ENCODE results near the gene TBC1D10A.
A peak's percentile ranks its signal among the peaks of the same experiment; 100 is the strongest.

TBC1D10A gene

DNA sequence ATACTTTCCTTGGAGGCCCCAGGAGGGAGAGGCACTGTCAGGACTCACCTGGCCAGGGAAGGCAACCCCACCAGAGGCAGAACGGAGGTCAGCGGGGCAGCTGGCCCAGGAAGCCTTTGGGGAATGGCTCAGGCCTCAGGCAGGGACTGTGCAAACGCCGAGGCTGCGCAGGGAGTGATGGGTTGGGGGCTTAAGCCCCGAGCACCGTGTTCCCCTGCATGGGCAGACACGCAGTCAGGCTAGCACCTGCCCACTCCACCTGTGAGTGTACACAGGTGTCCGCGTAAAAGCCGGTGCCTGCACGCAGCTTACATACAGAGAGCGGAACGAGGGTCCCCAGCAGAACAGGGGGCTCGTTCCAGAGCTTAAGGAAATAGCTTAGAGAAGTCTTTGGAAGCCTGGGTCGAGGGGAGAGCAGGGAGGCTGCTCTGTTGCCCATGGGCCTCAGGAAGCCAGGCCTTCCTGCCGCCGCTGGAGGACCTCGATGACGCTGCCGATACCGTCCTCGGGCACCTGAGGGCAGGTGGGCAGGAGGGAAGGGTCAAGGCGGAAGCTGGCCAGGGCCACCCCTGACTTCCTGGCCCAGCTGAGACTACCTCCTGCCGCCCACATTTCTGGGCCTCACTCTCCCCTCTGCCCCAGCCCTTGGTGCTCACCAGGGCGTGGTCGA, 41.4 kb downstream of the TBC1D10A start:
- no peaks in the 10 kb centered on the region for H3K9me3 Mint-ChIP-seq
- H3K36me3 Mint-ChIP-seq (ENCODE audit: low read depth): peaks cover 8% of the 10 kb centered on the region
- peak overlapping the region; percentile 79 for H3K27ac Mint-ChIP-seq
- peaks cover 46% of the 10 kb centered on the region for H3K4me1 Mint-ChIP-seq (ENCODE audit: low read depth)
- H3K27me3 Mint-ChIP-seq (ENCODE audit: low read depth): no peaks in the 10 kb centered on the region
- H3K4me3 Mint-ChIP-seq: no peak overlapping the region

DNA sequence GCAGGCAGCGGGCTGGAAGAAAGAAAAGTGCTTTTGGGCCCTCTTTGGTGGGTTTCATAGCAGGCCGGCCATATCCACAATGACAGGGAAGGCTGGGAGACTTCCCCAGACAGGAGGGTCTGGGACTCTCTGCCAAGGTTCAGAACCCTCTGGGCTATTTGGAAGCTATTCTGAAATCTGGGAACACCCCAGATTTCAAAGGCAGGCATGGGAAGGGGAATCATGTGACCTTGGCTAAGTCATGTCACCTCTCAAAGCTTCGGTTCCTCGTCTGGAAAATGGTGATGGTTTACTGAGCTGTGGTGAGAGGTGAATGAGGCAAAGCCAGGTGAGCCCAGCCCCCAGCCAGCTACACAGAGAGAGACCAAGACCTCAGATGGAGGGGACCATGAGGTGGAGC, 42.1 kb downstream of the TBC1D10A start:
- peaks cover 10% of the 10 kb centered on the region for H3K36me3 Mint-ChIP-seq (ENCODE audit: low read depth)
- H3K27me3 Mint-ChIP-seq (ENCODE audit: low read depth): no peaks in the 10 kb centered on the region
- H3K4me1 Mint-ChIP-seq (ENCODE audit: low read depth): peaks cover 42% of the 10 kb centered on the region
- peak overlapping the region; percentile 79 for H3K27ac Mint-ChIP-seq
- H3K4me3 Mint-ChIP-seq: peak overlapping the region; percentile 26
- H3K9me3 Mint-ChIP-seq: no peaks in the 10 kb centered on the region

DNA sequence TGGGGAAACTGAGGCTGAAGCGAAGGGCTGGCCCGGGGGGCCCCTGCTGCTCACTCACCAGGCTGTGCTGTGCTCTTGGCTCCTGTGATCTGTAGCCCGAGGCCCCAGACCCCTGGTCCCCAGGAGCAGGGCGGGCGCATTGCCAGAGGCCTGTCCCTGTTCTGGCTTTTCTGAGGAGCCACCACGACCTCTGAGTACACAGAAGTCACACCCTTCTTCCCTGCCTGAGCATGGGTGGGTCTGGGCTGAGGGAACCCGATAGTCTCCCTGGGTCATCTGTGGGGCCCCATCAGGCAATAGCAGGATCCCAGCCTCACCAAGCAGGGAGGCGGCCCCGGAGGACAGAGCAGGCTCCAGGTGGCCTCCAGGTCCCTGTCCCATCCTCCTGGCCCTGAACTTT, 42.6 kb downstream of the TBC1D10A start:
- peak overlapping the region; percentile 26 for H3K4me3 Mint-ChIP-seq
- peaks cover 11% of the 10 kb centered on the region for H3K36me3 Mint-ChIP-seq (ENCODE audit: low read depth)
- peak overlapping the region; percentile 50 for H3K27ac Mint-ChIP-seq
- H3K9me3 Mint-ChIP-seq: no peaks in the 10 kb centered on the region
- peaks cover 44% of the 10 kb centered on the region for H3K4me1 Mint-ChIP-seq (ENCODE audit: low read depth)
- H3K27me3 Mint-ChIP-seq (ENCODE audit: low read depth): no peaks in the 10 kb centered on the region

DNA sequence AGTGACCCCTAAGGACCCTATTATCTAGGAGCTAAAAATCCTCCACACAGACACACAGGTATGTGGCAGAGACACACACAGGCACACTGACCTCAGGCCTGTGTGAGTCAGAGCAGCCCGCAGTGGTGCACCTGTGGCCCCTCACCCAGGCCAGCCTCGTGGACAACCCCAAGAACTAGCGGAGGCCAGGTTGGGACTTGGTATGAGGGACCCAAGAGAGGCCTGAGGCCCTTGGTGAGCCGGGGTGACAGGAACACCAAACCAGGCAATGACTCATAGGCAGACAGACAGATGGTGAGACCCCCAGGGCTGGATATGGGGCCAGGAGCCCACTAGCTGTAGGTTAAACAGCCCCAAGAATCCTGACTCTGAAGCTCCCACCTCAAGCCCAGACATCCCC, 43.4 kb downstream of the TBC1D10A start:
- no peaks in the 10 kb centered on the region for H3K9me3 Mint-ChIP-seq
- H3K27me3 Mint-ChIP-seq (ENCODE audit: low read depth): no peaks in the 10 kb centered on the region
- peaks cover 15% of the 10 kb centered on the region for H3K36me3 Mint-ChIP-seq (ENCODE audit: low read depth)
- peak overlapping the region; percentile 51 for H3K4me3 Mint-ChIP-seq
- peaks cover 50% of the 10 kb centered on the region for H3K4me1 Mint-ChIP-seq (ENCODE audit: low read depth)
- H3K27ac Mint-ChIP-seq: peak overlapping the region; percentile 57

DNA sequence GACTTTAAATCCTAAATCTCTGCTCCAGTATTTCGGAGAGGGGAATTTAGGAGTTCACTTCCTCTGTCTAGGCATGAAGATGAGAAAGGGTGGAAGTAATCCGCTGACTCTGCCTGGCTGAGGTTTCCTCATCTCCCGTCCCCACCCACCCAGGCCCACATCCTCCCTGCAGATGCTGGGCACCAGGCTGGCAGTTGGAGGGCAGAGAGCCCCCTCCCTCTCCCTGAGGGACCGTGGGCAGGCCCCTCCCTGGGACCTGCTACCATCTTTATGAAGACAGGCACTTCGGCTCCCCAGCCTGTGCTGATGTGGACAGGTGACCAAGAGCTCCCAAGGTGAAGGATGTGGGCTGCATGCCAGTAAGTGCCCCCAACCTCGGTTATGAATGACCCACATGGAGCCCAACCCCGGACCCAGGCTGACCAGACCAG, 44.1 kb downstream of the TBC1D10A start:
- Mint-ChIP-seq H3K4me1 (ENCODE audit: low read depth) (peaks cover 49% of the 10 kb centered on the region), H3K27me3 (ENCODE audit: low read depth) (no peaks in the 10 kb centered on the region), H3K27ac (peak overlapping the region; percentile 57), H3K4me3 (peak overlapping the region; percentile 51), H3K36me3 (ENCODE audit: low read depth) (peaks cover 18% of the 10 kb centered on the region), H3K9me3 (no peaks in the 10 kb centered on the region)

DNA sequence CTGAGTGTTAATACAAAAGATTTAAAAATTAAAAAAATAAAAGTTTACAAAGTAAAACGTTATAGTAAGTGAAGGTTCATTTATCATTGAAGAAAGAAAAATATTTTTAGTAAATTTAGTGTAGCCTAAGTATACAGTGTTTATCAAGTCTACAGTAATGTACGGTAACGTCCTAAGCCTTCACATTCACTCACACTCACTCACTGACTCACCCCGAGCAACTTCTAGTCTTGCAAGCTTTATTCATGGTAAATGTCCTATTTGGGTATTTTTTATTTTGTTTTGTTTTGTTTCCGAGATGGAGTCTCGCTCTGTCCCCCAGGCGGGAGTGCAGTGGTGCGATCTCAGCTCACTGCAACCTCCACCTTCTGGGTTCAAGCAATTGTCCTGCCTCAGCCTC, 46.2 kb downstream of the TBC1D10A start:
- H3K4me3 Mint-ChIP-seq: no peak overlapping the region
- H3K27me3 Mint-ChIP-seq (ENCODE audit: low read depth): no peaks in the 10 kb centered on the region
- H3K27ac Mint-ChIP-seq: no peak overlapping the region
- peaks cover 55% of the 10 kb centered on the region for H3K4me1 Mint-ChIP-seq (ENCODE audit: low read depth)
- H3K9me3 Mint-ChIP-seq: no peaks in the 10 kb centered on the region
- H3K36me3 Mint-ChIP-seq (ENCODE audit: low read depth): peaks cover 25% of the 10 kb centered on the region

DNA sequence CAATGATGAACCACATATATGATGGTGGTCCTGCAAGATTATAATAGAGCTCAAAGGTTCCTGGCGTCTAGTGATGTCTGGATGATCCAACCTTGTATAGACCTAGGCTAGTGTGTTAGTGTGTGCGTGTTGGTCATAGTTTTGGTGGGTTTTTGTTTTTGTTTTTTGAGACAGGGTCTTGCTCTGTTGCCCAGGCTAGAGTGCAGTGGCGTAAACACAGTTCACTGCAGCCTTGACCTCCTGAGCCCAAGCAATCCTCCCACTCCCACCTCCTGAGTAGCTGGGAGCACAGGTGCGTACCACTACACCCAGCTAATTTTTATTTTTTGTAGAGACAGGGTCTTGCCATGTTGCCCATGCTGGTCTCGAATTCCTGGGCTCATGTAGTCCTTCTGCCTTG, 46.8 kb downstream of the TBC1D10A start:
- H3K9me3 Mint-ChIP-seq: no peaks in the 10 kb centered on the region
- no peak overlapping the region for H3K4me3 Mint-ChIP-seq
- peaks cover 23% of the 10 kb centered on the region for H3K36me3 Mint-ChIP-seq (ENCODE audit: low read depth)
- H3K27me3 Mint-ChIP-seq (ENCODE audit: low read depth): no peaks in the 10 kb centered on the region
- H3K27ac Mint-ChIP-seq: no peak overlapping the region
- H3K4me1 Mint-ChIP-seq (ENCODE audit: low read depth): peaks cover 55% of the 10 kb centered on the region

DNA sequence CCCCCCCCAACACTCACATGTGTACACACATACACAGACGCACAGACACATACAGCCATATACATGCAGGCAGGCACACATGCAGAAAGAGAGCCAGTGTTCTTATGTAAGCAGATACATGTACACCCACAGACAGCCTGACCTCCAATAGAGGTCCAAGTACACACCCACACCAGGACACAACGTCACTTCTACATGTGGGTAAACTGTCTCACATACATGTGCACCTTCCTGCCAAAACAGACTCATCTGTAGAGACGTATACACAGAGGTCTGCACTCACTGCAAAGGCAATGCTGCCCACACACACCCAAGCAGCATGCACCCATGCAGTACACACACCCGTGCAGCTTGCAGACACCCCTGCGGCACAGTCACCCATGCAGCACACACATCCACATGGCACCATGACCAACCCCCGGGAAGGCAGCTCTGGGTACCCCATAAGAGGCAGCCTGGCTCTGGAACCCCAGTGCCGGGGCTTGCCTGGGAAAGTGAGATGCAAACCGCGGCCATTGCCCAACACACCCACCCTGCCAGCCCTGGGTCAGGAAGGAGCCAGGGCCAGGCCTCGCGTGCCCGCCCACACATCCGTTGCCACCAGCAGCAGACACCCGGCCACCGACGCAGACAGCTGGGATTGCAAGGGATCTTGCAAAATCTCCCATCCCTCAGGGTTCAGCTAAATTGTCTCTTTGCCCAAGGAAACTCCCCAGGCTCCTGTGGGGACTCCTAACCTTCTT, 47.5 kb downstream of the TBC1D10A start:
- Mint-ChIP-seq H3K36me3 (ENCODE audit: low read depth) (peaks cover 22% of the 10 kb centered on the region), H3K9me3 (no peaks in the 10 kb centered on the region), H3K4me1 (ENCODE audit: low read depth) (peaks cover 54% of the 10 kb centered on the region), H3K4me3 (no peak overlapping the region), H3K27me3 (ENCODE audit: low read depth) (no peaks in the 10 kb centered on the region), H3K27ac (peak overlapping the region; percentile 11)

DNA sequence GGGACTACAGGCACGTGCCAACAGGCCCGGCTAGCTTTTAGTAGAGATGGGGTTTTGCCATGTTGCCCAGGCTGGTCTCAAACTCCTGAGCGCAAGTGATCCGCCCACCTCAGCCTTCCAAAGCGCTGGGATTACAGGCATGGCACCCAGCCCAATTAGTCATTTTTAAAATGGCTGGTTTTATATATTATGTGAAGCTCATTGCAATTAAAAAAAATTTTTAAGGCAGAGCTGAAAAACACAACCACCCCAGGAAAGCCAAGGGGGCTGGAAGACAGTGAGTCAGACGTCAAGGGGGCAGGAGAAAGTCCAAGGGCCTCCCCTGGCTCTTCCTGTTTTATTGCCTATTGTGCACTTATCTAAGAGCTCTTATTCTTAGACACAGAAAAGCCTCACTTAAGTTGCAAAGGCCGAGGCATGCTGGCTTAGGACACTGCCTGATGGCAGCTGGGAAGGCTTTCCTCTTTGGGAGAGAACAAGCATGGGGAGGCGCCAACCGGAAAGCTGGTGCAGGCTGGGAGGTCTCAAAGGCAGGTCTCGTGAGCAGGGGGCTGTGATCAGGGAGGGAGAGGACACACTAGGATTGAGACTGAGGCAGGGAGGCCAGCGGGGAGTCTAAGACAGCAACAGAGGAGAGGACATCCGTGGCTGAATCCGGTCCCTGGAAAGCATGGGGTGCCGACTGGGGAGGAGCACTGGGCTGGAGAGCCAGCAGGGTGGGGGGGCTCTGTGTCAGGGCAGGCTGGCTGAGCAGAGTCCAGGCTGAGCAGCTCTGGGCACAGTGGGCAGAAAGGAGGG, 49.0 kb downstream of the TBC1D10A start:
- H3K27me3 Mint-ChIP-seq (ENCODE audit: low read depth): no peaks in the 10 kb centered on the region
- H3K9me3 Mint-ChIP-seq: no peaks in the 10 kb centered on the region
- peaks cover 52% of the 10 kb centered on the region for H3K4me1 Mint-ChIP-seq (ENCODE audit: low read depth)
- H3K36me3 Mint-ChIP-seq (ENCODE audit: low read depth): peaks cover 25% of the 10 kb centered on the region
- H3K4me3 Mint-ChIP-seq: no peak overlapping the region
- H3K27ac Mint-ChIP-seq: no peak overlapping the region

DNA sequence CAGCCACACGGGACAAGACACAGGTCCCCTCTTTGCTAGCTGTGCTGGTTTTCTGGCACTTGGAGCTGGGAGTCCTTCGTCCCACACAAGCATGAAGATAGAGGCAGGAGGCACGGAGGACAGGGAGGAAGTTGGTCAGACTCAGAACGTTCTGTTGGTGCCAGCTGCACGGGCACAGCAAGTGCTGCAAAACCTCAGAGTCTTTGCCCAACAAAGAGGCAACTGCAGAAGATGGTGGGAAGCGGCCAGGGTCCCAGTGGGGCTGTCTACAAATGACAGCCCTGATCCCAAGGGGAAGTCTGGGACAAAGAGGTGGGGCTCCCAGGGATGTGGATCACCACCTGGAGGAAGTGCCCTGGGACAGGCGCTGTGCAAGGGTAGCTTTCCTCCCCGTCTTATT, 50.7 kb downstream of the TBC1D10A start:
- H3K4me3 Mint-ChIP-seq: no peak overlapping the region

DNA sequence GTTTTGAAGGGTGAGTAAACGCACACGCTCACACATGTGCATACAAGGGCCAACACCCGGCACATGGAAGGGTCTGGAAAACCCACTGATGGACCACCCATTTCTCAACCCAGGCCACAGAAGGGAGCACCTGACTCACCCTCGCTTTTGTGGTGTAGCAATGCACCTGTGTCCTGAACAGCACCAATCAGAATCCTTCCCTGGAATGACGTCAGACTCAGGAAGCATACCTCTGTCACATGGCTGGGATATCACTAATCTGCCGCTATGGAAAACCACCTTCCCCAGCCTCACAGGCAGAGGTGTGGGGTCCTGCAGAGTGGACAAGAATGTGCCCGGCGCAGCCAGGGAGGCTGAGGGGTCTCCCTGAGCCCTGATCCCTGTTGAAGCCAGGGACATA, 51.1 kb downstream of the TBC1D10A start:
- Mint-ChIP-seq H3K4me3 (no peak overlapping the region), H3K27ac (peak overlapping the region; percentile 65), H3K4me1 (ENCODE audit: low read depth) (peaks cover 53% of the 10 kb centered on the region), H3K27me3 (ENCODE audit: low read depth) (no peaks in the 10 kb centered on the region), H3K36me3 (ENCODE audit: low read depth) (peaks cover 36% of the 10 kb centered on the region), H3K9me3 (no peaks in the 10 kb centered on the region)

More for the DNA sequence above, 50.7 kb downstream of the TBC1D10A start:
- Mint-ChIP-seq H3K4me1 (ENCODE audit: low read depth) (peaks cover 51% of the 10 kb centered on the region), H3K27me3 (ENCODE audit: low read depth) (no peaks in the 10 kb centered on the region), H3K9me3 (no peaks in the 10 kb centered on the region), H3K27ac (peak overlapping the region; percentile 65), H3K36me3 (ENCODE audit: low read depth) (peaks cover 34% of the 10 kb centered on the region)

DNA sequence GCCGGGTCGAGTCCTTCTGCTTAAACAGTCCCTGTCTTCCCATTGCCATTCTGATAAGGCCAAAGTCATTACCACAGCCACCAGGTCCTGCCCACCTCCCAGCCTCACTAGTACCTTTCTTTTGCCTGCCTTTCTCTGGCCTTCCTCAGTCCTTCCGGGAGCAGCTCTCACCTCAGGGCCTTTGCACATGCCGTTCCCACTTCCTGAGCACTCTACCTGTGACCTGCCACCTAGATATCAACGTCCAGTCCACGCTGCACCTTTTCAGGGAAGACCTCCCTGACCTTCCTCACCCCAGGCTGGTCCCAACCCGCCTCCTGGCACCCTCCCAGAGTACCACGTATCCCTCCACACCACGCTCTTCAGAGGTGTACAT, 52.3 kb downstream of the TBC1D10A start:
- H3K9me3 Mint-ChIP-seq: no peaks in the 10 kb centered on the region
- no peak overlapping the region for H3K4me3 Mint-ChIP-seq
- H3K36me3 Mint-ChIP-seq (ENCODE audit: low read depth): peaks cover 39% of the 10 kb centered on the region
- peak overlapping the region; percentile 59 for H3K27ac Mint-ChIP-seq
- no peaks in the 10 kb centered on the region for H3K27me3 Mint-ChIP-seq (ENCODE audit: low read depth)
- peaks cover 53% of the 10 kb centered on the region for H3K4me1 Mint-ChIP-seq (ENCODE audit: low read depth)

DNA sequence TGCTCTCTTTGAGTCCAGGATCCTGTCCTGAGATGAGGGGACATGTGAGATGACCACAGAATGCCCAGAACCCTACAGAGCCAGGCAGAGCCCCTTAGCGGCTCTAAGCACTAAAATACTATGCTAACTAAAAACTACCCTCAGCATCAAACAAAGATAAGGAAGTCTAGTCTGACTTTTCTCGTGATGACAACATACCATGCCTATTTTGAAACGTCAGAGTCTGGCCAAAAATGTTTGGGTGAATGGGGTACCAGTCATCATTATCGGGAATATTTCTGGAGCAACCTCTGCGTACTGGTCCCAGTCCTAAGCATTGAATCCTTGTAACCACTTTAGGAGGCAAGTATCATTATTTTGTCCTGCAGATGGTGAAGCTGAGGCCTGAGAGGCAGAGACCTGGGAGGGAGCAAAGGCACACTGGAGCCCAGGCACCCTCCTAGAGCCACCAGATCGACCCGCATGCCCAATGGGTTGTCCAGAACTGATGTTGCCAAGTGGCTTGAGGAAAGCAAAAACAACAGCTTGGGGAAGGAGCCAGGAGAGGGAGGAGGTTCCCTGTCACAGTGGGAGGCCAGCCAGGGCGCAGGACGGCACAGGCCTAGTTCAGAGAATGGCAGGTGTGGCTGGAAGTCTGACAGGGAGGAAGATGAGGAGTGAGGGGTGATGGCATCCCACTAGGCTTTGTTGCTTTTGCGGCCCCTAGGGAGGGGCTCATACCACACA, 52.9 kb downstream of the TBC1D10A start:
- Mint-ChIP-seq H3K27me3 (ENCODE audit: low read depth) (no peaks in the 10 kb centered on the region), H3K36me3 (ENCODE audit: low read depth) (peaks cover 40% of the 10 kb centered on the region), H3K9me3 (no peaks in the 10 kb centered on the region), H3K4me3 (no peak overlapping the region), H3K4me1 (ENCODE audit: low read depth) (peaks cover 52% of the 10 kb centered on the region), H3K27ac (peak overlapping the region; percentile 59)

Data from T-helper 1 cell treated with Interleukin-12 subunit alpha and Interleukin-12 subunit beta and Interleukin-4 antibody, amounts not matched to agents 30 μg/mL and 1 μg/mL, for 36 hours (primary cell).